ENCODE measurements around the gene FOXJ3. TPM values are rescaled to one million over a fixed set of nuclear protein-coding genes. Genes with fewer than 3 reads are reported as not detected.

FOXJ3 gene
- 26.3 to 30.9 TPM (median 29.2 TPM) in 3 replicates for total RNA-seq
- long read RNA-seq, full-length matches to known transcripts, result 15 of 18 reads
- long read RNA-seq, partial matches to known transcripts, result 0 of 18 reads
- long read RNA-seq, other reads (novel, unspliced or antisense), result 3 of 18 reads

DNA sequence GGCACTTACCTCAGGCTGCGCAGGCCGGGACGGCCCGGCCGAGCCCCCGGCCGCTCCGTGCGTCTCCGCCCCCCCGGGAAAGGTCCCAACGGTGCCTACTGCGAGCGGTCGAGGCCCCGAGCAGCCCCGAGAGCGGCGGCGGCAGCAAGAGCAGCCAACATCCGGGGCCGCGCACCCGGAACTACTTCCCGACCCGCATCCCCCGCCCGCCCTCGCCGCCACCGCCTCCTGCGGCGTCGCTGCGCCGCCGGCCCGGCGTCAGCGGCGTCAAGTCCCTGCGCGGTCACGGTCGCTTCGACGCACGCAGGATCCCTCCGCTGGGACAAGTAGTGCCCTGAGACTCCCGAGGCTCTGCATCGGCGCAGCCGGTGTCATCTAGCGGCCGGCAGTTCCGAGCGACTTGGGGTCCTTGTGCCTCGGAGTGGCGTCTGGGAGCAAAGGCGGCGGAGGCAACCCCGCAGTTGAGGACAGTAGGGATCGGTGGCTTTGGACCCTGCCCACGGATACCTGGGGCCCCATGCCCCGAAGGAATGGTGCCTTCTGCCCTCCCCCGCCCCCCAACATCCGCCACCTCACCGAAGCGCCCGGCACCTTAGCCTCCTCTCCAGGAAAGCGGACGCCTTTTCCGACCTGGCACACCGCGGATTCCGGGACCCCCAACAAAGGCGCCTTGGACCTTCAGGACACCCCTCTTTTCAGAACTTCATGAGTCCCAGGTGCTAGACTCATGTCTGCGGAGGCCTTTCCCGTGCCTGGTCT is at the start of gene FOXJ3:
Gene FOXJ3, minus strand, starts transcription at position 186 of the 759 bp plus-strand sequence. CDS start 24,142 bp downstream, outside the sequence.
- peaks cover 30% of the 10 kb centered on the region for H3K4me1 Mint-ChIP-seq (ENCODE audit: low read depth)
- H3K4me3 Mint-ChIP-seq (ENCODE audit: unreplicated experiment), result peak within 1 kb of the TSS; percentile 86
- no peaks in the 10 kb centered on the region for H3K36me3 Mint-ChIP-seq (ENCODE audit: low read depth)
- peak within 1 kb of the TSS; percentile 90 for H3K27ac Mint-ChIP-seq (ENCODE audit: unreplicated experiment)
- H3K27me3 Mint-ChIP-seq (ENCODE audit: low read depth), result no peaks in the 10 kb centered on the region
- DNase-seq (ENCODE audit: low spot score), result peak; percentile 96
- no peak for TF ChIP-seq CTCF (IDR thresholded peaks at IDR 0.05)
- no peaks in the 10 kb centered on the region for H3K9me3 Mint-ChIP-seq (ENCODE audit: low read depth)

DNA sequence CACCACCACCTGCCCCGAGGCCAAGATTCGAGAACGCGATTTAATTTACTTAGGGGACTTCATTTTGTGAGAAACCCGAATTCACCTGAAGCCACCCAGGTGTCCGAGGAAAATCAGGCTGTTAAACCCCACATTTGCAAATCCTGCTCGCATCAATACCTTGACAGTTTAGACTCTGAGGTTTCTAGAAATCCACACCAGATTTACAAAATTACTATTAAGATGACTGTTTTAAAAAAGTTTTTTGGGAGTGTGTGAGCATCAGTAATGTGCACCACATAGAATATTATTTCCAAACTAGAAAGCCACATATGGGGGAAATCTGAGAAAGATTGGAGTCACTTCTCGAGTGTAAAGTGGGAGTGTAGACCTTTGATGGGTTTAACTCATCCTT is 46.2 kb upstream of the FOXJ3 start:
- Mint-ChIP-seq H3K36me3 (ENCODE audit: low read depth) (no peaks in the 10 kb centered on the region), H3K27ac (ENCODE audit: unreplicated experiment) (no peak overlapping the region), H3K9me3 (ENCODE audit: low read depth) (no peaks in the 10 kb centered on the region), H3K27me3 (ENCODE audit: low read depth) (peaks cover 44% of the 10 kb centered on the region), H3K4me1 (ENCODE audit: low read depth) (peaks cover 6% of the 10 kb centered on the region), H3K4me3 (ENCODE audit: unreplicated experiment) (peak overlapping the region; percentile 56)
- no peak for TF ChIP-seq CTCF (IDR thresholded peaks at IDR 0.05)
- no peak for DNase-seq (ENCODE audit: low spot score)

DNA sequence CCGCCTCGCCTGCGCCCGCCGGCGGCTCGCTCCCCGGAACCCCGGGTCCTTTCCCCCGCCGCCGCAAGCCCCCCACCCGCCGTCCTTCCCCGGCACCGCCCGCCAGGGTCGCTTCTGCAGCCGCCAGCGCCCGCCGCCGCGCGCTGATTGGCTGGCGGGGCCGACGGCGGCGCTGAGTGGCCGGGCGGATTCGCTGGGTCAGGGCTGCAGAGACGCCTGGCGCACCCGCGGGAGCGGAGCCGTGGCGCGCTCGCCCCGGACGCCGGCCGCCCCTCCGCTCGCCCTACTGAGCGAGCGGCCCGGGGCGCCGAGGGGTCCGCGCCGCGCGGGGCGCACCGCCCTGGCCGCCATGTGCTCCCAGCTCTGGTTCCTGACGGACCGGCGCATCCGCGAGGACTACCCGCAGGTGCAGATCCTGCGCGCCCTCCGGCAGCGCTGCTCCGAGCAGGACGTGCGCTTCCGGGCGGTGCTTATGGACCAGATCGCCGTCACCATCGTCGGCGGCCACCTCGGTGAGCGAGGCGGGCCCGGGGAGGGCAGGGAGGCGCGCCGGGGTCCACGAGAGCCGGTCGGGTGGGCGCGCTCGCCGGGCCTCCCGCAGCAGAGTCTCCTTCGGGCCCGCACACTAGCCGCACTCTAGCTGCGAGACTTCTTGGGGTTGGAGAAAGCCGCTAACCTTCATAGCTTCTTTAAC is 45.7 kb upstream of the FOXJ3 start, which contains the start of gene RIMKLA:
Gene RIMKLA, plus strand, starts transcription at position 207 of the 694 bp plus-strand sequence. Its CDS starts 143 bp downstream, at position 350.
- Mint-ChIP-seq H3K36me3 (ENCODE audit: low read depth) (no peaks in the 10 kb centered on the region), H3K27ac (ENCODE audit: unreplicated experiment) (no peak within 1 kb of the TSS), H3K4me3 (ENCODE audit: unreplicated experiment) (peak within 1 kb of the TSS; percentile 66), H3K9me3 (ENCODE audit: low read depth) (no peaks in the 10 kb centered on the region), H3K4me1 (ENCODE audit: low read depth) (peaks cover 6% of the 10 kb centered on the region), H3K27me3 (ENCODE audit: low read depth) (peaks cover 44% of the 10 kb centered on the region)
- no peak for TF ChIP-seq CTCF (IDR thresholded peaks at IDR 0.05)
- DNase-seq (ENCODE audit: low spot score), result no peak

DNA sequence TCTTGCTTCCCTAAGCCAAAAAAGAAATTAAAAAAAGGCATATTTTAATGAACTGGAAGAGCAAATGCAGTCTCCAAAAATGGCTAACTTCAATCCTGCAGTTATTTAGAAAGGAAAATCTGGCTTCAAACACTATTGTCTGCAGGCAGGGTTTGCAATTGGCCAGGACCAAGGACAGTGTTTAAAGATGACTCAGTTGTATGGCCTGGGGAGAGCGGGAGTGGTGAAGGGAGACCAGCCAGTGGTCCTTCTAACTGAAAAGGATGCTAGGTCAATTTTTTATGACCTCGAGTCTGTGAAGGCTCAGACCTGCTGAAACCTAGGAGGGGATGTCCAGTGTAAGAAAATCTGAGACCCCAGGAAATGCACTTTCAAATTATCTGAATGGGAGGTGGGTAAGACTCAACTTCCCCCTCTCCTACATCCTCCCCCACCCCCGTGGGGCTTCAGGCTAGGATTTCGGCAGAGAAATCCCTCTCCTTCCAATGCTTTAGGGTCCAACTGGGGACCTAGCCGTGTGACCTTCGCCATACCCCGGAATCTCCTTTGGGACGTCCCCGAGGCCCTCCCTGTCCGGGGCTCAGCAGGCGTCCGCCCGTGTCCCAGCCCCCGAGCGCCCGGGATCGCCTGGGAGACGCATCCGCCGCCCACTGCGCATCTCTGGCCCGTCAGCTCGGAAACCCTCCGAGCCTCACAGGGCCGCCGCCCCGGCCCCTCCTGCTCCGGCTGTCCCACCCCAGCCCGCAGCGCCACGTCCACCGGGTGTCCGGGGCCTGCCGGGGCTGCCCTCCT is 45.0 kb upstream of the FOXJ3 start:
- H3K27me3 Mint-ChIP-seq (ENCODE audit: low read depth), result peaks cover 44% of the 10 kb centered on the region
- H3K9me3 Mint-ChIP-seq (ENCODE audit: low read depth), result no peaks in the 10 kb centered on the region
- no peak for TF ChIP-seq CTCF (IDR thresholded peaks at IDR 0.05)
- no peak overlapping the region for H3K27ac Mint-ChIP-seq (ENCODE audit: unreplicated experiment)
- no peak for DNase-seq (ENCODE audit: low spot score)
- peaks cover 6% of the 10 kb centered on the region for H3K4me1 Mint-ChIP-seq (ENCODE audit: low read depth)
- no peaks in the 10 kb centered on the region for H3K36me3 Mint-ChIP-seq (ENCODE audit: low read depth)
- H3K4me3 Mint-ChIP-seq (ENCODE audit: unreplicated experiment), result peak overlapping the region; percentile 66

GRCh38 chr1:42372796-42373195 is 37.8 kb upstream of the FOXJ3 start:
- Mint-ChIP-seq H3K27ac (ENCODE audit: unreplicated experiment) (no peak overlapping the region), H3K27me3 (ENCODE audit: low read depth) (peaks cover 56% of the 10 kb centered on the region), H3K4me1 (ENCODE audit: low read depth) (no peaks in the 10 kb centered on the region), H3K36me3 (ENCODE audit: low read depth) (no peaks in the 10 kb centered on the region), H3K9me3 (ENCODE audit: low read depth) (no peaks in the 10 kb centered on the region), H3K4me3 (ENCODE audit: unreplicated experiment) (no peak overlapping the region)
- no peak for TF ChIP-seq CTCF (IDR thresholded peaks at IDR 0.05)
- DNase-seq (ENCODE audit: low spot score), result no peak

Data from chondrocyte (in vitro differentiated cells).